ENCODE measurements around the gene WDR70.

GRCh38 chr5:37501152-37501551 is 122.0 kb downstream of the WDR70 start:
- TF ChIP-seq CTCF (IDR thresholded peaks at IDR 0.05), result no peak
- TF ChIP-seq, protein P1, sequence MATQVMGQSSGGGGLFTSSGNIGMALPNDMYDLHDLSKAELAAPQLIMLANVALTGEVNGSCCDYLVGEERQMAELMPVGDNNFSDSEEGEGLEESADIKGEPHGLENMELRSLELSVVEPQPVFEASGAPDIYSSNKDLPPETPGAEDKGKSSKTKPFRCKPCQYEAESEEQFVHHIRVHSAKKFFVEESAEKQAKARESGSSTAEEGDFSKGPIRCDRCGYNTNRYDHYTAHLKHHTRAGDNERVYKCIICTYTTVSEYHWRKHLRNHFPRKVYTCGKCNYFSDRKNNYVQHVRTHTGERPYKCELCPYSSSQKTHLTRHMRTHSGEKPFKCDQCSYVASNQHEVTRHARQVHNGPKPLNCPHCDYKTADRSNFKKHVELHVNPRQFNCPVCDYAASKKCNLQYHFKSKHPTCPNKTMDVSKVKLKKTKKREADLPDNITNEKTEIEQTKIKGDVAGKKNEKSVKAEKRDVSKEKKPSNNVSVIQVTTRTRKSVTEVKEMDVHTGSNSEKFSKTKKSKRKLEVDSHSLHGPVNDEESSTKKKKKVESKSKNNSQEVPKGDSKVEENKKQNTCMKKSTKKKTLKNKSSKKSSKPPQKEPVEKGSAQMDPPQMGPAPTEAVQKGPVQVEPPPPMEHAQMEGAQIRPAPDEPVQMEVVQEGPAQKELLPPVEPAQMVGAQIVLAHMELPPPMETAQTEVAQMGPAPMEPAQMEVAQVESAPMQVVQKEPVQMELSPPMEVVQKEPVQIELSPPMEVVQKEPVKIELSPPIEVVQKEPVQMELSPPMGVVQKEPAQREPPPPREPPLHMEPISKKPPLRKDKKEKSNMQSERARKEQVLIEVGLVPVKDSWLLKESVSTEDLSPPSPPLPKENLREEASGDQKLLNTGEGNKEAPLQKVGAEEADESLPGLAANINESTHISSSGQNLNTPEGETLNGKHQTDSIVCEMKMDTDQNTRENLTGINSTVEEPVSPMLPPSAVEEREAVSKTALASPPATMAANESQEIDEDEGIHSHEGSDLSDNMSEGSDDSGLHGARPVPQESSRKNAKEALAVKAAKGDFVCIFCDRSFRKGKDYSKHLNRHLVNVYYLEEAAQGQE (IDR thresholded peaks at IDR 0.05; ENCODE audit: low read depth, low read length), result no peak
